Measurements from ENCODE around the gene SCD5.

SCD5 gene

GRCh38 chr4:82583897-82584587 is 214.6 kb downstream of the SCD5 start:
- no peak for DNase-seq

DNA sequence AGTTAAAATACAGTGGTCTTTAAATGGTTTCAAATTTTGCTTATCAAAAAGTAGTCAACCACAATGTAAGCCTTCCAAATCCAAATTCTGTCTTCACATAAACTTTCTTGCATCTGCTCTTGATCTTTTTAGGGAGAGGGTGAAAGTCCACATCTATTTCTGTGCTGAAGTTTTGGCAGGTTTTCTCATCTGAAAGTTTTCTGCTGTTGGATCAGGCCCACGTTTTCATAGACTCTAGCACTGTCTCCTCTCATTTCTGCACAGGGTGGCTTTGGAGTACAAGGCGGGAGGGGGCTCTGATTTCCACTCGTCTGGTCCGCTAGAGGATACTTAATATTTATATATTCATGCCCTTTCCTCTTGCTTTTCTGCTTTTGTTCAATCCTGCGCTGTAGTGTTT is 218.7 kb downstream of the SCD5 start:
- no peak for DNase-seq
